Activated T-helper 1 cell treated with anti-CD3 and anti-CD28 coated beads, Interleukin-12 subunit alpha, Interleukin-12 subunit beta, Interleukin-2, Interleukin-4 antibody, amounts not matched to agents 30 ng/mL and 10 ng/mL and 1 ng/mL, durations not matched to agents 14 hours and 24 hours and 36 hours (primary cell): ENCODE results near the gene CDKN2D. TPM values are rescaled to one million over a fixed set of nuclear protein-coding genes. Genes with fewer than 3 reads are reported as not detected.

Source experiments
- DNase-seq: peaks from one replicate; pipeline ENCODE4 v3.0.0; 2021; ENCODE audit warnings: low spot score
- H3K27ac Mint-ChIP-seq: one replicate; pipeline ENCODE4 v1.8.0; 2021; ENCODE audit warnings: mild to moderate bottlenecking, mixed read lengths
- H3K27me3 Mint-ChIP-seq: one replicate; pipeline ENCODE4 v1.8.0; 2022; ENCODE audit warnings: mild to moderate bottlenecking, moderate library complexity, mixed read lengths; ENCODE audit not compliant: insufficient read depth
- H3K36me3 Mint-ChIP-seq: one replicate; pipeline ENCODE4 v1.8.0; 2021; ENCODE audit warnings: low read depth, mixed read lengths
- H3K4me1 Mint-ChIP-seq: one replicate; pipeline ENCODE4 v1.8.0; 2021; ENCODE audit warnings: low read depth, mixed read lengths
- H3K4me3 Mint-ChIP-seq: one replicate; pipeline ENCODE4 v1.8.0; 2021; ENCODE audit warnings: mild to moderate bottlenecking, moderate library complexity, mixed read lengths
- H3K9me3 Mint-ChIP-seq: one replicate; pipeline ENCODE4 v1.8.0; 2021; ENCODE audit warnings: mixed read lengths
- intact Hi-C: fragments of 100-400 bp; cut with micrococcal nuclease; formaldehyde crosslinking; loops from one replicate; pipeline ENCODE4 v1.15.1; 2024
- total RNA-seq: library from RNA; stranded (reverse); gene quantifications from 2 replicates; pipeline ENCODE4 v1.2.3, GENCODE V29; 2022

Gene CDKN2D
- total RNA-seq = 40.1 and 42.1 TPM in 2 replicates

DNA sequence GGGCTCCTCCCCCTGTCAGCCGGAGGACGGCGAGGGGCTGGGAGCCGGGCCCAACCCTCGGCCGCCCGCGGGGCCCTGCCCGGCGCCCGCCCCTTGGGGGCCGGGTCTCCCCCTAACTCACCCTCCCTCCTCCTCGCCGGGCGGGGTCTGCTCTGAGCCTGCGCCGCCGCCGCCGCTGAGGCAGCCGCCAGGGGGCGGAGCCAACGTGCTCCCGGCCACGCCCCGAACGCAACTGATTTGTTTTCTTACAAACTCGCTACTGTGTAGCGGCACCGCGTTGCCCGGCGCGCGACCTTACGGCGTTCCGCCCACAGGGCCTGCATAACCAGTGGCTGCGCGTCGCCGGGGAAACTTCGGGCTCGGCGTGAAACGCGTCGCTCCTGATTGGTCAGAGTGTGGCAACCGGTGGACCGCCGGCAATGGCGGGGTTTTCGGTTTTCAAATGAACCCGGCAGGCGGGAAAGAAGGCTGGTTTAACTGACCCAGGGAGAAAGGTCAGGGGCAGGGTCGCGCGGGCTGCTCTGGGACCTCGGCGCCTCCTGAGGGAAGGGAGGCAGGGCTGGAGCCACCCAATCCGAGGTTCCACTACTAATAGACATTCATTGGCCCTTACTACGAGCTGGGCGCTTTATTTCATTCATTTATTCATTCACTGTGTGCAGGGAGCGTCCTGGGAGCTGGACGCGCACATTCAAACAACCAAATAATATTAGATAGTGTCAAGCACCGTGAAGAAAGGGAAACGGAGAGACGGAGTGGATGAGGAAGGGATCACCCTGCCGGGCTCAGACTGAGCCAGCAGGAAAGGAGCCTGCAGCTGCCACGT is at the start of gene CDKN2D:
CDKN2D (minus strand) TSS at position 154 of the 826 bp plus-strand sequence. CDS start 326 bp downstream, outside the sequence.
- Mint-ChIP-seq H3K27ac (peak within 1 kb of the TSS; percentile 96), H3K27me3 (no peaks in the 10 kb centered on the region), H3K4me1 (peaks cover 39% of the 10 kb centered on the region), H3K9me3 (no peaks in the 10 kb centered on the region), H3K36me3 (peaks cover 17% of the 10 kb centered on the region), H3K4me3 (peak within 1 kb of the TSS; percentile 95)
- intact Hi-C loops = loop anchor here (1.0 to 5.0 kb wide), 11 partner anchors 26 to 528 kb away; partner anchors contain the start of genes ATG4D, CDC37, DNMT1 and ICAM1
- DNase-seq = peak; percentile 100

DNA sequence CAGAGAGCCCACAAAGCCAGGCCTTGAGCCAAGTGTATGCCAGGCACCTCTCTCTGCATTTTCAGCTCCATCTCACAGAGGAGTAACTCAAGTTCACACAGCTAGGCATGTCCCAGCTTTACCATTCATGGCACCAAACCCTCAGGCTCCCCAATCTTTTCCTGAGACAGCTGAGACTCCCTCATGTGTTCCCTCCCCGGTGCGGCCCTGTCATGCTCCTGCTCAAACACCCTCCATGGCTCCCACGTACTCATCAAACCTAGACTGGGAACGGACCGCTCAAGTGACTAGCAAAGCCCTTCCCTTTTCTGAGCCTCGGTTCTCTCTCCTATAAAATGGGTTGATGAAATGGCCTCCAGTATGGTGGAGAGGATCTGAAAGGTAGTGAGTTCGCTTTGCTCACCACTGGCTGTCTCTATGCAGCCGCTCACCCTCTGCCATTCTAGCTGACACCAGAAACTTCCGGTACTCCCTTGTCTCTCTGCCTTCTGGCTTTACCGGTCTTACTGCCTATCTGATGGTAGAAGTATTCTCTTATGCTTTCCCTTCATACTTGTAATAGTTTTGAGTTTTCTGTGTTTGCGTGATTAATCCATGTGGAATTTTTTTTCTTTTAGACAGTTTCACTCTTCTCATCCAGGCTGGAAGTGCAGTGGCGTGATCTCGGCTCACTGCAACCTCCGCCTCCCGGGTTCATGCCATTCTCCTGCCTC is 48.8 kb upstream of the CDKN2D start:
- intact Hi-C loops = no loop called here
- no peak overlapping the region for H3K4me3 Mint-ChIP-seq
- H3K27me3 Mint-ChIP-seq = no peaks in the 10 kb centered on the region
- H3K9me3 Mint-ChIP-seq = no peaks in the 10 kb centered on the region
- peaks cover 10% of the 10 kb centered on the region for H3K36me3 Mint-ChIP-seq
- H3K27ac Mint-ChIP-seq = peak overlapping the region; percentile 10
- peaks cover 20% of the 10 kb centered on the region for H3K4me1 Mint-ChIP-seq
- no peak for DNase-seq

DNA sequence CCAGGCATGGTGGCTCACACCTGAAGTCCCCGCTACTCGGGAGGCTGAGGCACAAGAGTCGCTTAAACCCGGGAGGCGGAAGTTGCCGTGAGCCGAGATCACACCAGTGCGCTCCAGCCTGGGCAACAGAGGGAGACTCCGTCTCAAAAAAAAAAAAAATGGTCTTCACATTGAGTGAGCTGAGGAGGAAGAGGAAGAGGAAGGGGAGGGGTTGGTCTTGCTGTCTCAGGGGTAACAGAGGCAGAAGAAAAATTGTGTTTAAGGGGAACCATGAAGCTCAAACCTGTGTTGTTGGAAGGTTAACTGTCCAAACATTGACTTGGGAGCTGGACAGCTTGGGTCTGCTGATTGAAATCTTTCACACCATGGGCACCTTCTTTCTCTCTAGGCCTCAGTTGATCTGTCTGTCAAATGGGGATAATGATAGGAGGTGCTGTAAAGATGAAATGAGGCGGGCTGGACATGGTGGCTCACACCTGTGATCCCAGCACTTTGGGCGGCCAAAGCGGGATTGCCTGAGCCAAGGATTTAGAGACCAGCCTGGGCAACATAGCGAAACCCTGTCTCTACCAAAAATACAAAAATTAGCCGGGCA is 46.7 kb upstream of the CDKN2D start:
- no peak overlapping the region for H3K27ac Mint-ChIP-seq
- no peak overlapping the region for H3K4me3 Mint-ChIP-seq
- H3K36me3 Mint-ChIP-seq = peaks cover 3% of the 10 kb centered on the region
- peaks cover 6% of the 10 kb centered on the region for H3K4me1 Mint-ChIP-seq
- no peak for DNase-seq
- intact Hi-C loops = no loop called here
- no peaks in the 10 kb centered on the region for H3K9me3 Mint-ChIP-seq
- no peaks in the 10 kb centered on the region for H3K27me3 Mint-ChIP-seq

DNA sequence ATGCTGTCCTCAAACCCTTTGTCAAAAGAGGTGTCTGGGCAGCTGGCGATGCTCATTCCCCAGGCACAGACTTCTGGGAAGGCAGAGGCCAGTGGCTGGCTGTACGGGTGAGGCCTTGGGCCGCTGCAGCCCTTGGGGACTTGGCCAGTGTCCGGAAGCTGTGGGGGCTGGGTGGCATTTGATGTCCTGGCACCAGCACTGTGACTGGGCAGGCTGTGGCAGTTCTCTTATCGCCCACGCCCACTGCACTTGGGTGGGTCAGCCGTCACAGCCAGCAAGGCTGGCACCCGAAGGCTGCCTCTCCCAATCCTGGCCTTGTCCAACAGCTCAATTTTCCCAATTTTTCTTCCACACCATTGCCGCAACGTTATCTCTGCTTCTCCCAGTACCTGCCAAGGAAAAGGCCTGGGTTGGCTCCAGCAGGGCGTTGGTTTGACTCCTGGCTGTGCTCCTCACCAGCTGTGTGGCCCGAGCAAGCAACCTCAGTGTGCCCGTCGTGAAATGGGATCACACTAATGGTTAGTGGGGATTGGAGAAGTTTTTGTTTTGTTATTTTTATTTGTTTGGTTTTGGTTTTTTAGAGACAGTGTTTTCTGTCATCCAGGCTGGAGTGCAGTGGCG is 43.8 kb upstream of the CDKN2D start:
- H3K36me3 Mint-ChIP-seq = peaks cover 2% of the 10 kb centered on the region
- H3K4me1 Mint-ChIP-seq = no peaks in the 10 kb centered on the region
- DNase-seq = no peak
- no peaks in the 10 kb centered on the region for H3K27me3 Mint-ChIP-seq
- intact Hi-C loops = no loop called here
- H3K4me3 Mint-ChIP-seq = no peak overlapping the region
- no peaks in the 10 kb centered on the region for H3K9me3 Mint-ChIP-seq
- H3K27ac Mint-ChIP-seq = no peak overlapping the region

DNA sequence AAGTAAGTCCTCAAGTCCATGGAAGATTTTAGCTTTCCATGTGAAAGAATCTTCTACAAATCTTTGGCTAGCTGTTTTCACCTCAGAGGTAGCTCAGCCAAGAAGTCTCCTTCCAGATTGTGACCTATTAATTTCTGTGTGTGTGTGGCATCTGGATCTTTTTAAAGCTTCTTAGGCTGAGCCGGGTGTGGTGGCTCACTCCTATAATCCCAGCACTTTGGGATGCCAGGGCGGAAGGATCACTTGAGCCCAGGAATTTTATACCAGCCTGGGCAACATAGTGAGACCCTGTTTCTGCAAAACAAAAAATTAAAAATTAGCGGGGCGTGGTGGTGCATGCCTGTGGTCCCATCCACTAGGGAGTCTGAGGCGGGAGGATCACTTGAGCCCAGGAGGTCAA is 43.1 kb upstream of the CDKN2D start:
- H3K27ac Mint-ChIP-seq = no peak overlapping the region
- no peaks in the 10 kb centered on the region for H3K4me1 Mint-ChIP-seq
- peaks cover 2% of the 10 kb centered on the region for H3K36me3 Mint-ChIP-seq
- intact Hi-C loops = no loop called here
- no peaks in the 10 kb centered on the region for H3K9me3 Mint-ChIP-seq
- DNase-seq = no peak
- no peaks in the 10 kb centered on the region for H3K27me3 Mint-ChIP-seq
- no peak overlapping the region for H3K4me3 Mint-ChIP-seq

DNA sequence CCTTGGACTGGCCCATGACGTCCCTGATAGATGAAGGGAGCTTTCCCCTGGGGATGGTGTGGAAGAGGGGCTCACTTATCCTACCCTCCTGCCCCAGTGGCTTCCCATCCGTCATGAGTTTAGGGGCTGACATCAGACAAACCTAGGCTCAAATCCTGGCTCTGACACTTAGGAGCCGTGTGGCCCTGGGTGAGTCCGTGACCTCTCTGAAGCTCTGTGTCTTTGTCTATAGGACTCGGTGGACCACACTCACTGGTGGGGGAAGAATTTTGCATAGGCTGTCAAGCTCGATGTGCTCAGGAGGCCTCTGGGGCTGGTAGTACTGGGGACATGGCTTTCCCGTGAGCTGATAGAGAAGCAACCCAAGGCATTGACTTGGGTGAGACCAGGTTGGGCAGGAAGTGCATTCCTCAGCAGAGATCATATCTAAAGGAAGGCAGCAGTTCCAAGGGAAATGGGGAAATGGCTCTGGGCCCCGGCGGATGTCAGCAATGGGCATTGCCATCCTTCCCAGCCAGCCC is 35.7 kb upstream of the CDKN2D start:
- Mint-ChIP-seq H3K36me3 (peaks cover 8% of the 10 kb centered on the region), H3K4me3 (peak overlapping the region; percentile 99), H3K27ac (peak overlapping the region; percentile 100), H3K27me3 (peaks cover 5% of the 10 kb centered on the region), H3K4me1 (peaks cover 24% of the 10 kb centered on the region), H3K9me3 (no peaks in the 10 kb centered on the region)
- intact Hi-C loops = loop anchor here (1.0 kb wide), 2 partner anchors 23 to 98 kb away; no protein-coding TSS in a partner anchor
- DNase-seq = no peak

DNA sequence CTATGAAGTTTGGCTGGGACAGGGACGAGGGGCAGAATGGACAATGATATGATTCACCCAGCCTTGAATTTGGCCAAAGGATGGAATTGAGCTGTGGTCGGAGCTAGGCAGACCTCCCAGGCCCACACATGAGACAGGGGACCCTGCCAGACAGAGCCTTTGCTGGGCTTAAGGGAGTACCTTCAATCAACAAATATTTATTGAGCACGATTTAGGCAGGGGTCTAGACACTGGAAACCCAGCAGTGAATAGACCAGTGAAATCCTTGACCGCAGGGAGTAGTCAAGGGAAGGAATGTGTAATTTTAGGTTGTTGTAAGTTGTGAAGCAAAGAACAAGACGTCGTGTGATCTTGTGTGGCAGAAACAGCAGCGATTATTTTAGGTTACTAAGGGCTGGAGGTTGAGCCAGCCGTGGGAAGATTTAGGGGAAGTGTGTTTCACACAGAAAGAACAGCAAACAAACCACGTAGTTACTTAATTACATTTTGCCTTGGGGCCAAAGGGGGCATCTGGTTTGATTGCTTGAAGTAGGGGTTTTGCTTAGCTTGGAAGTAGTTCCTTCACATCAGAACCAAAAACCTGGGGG is 35.2 kb upstream of the CDKN2D start:
- Mint-ChIP-seq H3K9me3 (no peaks in the 10 kb centered on the region), H3K27ac (peak overlapping the region; percentile 100), H3K4me3 (peak overlapping the region; percentile 99), H3K27me3 (peaks cover 8% of the 10 kb centered on the region), H3K36me3 (peaks cover 8% of the 10 kb centered on the region), H3K4me1 (peaks cover 24% of the 10 kb centered on the region)
- DNase-seq = no peak
- intact Hi-C loops = loop anchor here (1.0 kb wide), 4 partner anchors 9 to 98 kb away; no protein-coding TSS in a partner anchor

DNA sequence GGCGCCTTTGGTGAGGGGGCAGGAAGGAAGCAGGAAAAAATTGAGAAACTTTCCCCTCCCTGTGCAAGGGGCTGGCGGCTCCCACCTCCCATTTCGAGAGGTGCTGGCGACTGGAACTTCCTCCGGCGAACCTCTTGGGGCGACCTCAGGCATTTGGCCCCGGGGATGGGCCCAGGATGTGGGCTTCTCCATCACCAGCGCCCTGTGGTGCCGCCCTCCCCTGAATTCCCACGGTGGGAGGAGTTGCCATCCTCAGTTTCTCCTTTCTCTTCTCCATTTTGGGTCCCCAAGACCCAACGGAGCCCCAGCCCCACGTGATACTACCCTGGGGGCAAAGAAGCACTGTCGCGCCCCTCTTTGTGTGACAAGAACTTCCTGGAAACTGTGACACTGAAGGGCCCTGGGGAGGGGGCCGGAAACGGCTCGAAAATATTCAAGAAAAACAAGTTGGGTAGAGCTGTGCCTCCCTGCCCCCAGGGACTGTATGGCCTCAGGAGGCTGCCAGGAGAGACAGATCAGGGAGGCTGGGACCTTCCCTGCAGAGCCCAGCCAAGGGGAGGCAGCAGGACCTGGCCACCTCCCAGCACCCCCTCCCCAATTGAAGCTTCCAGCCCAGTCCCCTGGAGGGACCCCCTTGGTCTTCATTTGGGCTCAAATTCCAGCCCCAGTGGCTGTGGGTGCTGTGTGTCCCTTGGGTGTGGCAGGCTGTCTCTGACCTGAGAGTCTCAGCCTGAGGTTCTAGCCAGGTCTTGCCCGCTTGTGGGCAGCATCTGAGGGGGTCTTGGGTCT is 34.5 kb upstream of the CDKN2D start:
- Mint-ChIP-seq H3K4me1 (peaks cover 24% of the 10 kb centered on the region), H3K27me3 (peaks cover 8% of the 10 kb centered on the region), H3K36me3 (peaks cover 8% of the 10 kb centered on the region), H3K9me3 (no peaks in the 10 kb centered on the region), H3K27ac (peak overlapping the region; percentile 100), H3K4me3 (peak overlapping the region; percentile 99)
- DNase-seq = peak; percentile 75
- intact Hi-C loops = loop anchor here (1.0 kb wide), 2 partner anchors 8 to 34 kb away; no protein-coding TSS in a partner anchor

DNA sequence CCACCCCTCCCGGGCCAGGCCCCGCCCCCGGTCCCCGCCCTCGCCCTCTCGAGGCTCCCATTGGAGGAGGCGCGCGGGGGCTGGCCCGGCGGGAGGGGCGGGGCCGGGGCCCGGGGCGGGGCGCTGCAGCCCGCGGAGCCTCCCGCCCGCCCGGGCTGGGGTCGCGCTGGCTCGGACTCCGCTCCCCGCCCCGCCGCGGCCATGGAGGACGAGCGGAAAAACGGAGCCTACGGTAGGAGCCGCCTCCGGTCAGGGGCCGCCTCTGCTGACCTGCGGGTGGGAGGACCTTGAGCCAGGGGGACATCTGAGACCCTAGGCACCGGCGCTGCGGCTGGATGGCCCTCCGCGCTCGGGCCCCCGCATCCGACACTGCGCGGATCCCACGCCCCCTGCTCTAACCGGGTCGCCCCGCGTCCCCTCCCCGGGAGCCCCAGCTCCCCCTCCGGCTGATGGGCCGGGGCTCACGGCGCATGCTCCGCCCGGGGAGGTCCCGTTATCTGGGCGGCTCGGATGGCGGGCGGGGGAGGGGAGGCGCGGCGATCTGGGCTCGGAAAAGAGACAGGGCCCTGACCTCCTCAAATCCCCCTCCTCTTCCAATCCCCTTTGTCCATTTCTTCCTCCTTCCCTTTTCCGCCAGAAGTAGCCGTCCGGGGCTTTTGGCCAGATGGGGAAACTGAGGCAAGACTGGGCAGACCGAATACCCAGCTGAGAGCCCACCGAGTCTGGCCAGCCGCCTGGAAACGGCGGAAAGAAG is 33.7 kb upstream of the CDKN2D start:
- peaks cover 8% of the 10 kb centered on the region for H3K36me3 Mint-ChIP-seq
- intact Hi-C loops = loop anchor here (1.0 kb wide), 6 partner anchors 7 to 195 kb away; partner anchors contain the start of gene ILF3
- H3K4me3 Mint-ChIP-seq = peak overlapping the region; percentile 99
- H3K4me1 Mint-ChIP-seq = peaks cover 24% of the 10 kb centered on the region
- no peaks in the 10 kb centered on the region for H3K9me3 Mint-ChIP-seq
- DNase-seq = peak; percentile 75
- H3K27ac Mint-ChIP-seq = peak overlapping the region; percentile 100
- peaks cover 8% of the 10 kb centered on the region for H3K27me3 Mint-ChIP-seq

DNA sequence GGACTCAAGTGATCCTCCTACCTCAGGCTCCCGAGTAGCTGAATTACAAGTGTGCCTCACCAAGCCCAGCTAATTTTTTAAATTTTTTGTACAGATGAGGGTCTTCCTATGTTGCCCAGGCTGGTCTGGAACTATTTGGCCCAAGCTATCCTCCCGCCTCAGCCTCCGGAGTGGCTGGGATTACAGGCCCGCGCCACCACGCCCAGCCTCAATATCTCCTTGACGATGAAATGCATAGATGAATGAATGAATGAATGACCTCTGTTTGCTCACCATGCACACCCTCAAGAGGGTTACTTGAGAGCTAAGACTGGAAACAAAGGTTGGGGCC is 33.2 kb upstream of the CDKN2D start:
- Mint-ChIP-seq H3K27me3 (peaks cover 8% of the 10 kb centered on the region), H3K4me3 (peak overlapping the region; percentile 84), H3K9me3 (no peaks in the 10 kb centered on the region), H3K36me3 (peaks cover 8% of the 10 kb centered on the region), H3K4me1 (peaks cover 26% of the 10 kb centered on the region), H3K27ac (peak overlapping the region; percentile 76)
- intact Hi-C loops = loop anchor here (1.0 kb wide), 4 partner anchors 52 to 195 kb away; partner anchors contain the start of gene ILF3
- no peak for DNase-seq

DNA sequence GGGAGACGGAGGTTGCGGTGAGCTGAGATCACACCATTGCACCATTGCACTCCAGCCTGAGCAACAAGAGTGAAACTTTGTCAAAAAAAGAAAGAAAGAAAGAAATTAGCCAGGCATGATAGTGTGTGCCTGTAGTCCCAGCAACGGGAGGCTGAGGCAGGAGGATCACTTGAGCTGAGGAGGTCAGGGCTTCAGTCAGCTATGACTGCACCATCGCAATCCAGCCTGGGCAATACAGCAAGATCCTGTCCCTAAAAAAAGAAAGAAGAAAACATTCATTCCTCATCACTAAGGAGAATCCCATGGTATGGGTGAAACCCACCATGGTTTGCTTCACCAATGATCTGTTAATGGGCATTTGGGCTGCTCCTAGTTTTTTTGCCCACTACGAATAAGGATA is 31.4 kb upstream of the CDKN2D start:
- intact Hi-C loops = no loop called here
- Mint-ChIP-seq H3K27me3 (peaks cover 8% of the 10 kb centered on the region), H3K36me3 (peaks cover 8% of the 10 kb centered on the region), H3K4me1 (peaks cover 41% of the 10 kb centered on the region), H3K27ac (no peak overlapping the region), H3K9me3 (no peaks in the 10 kb centered on the region), H3K4me3 (no peak overlapping the region)
- DNase-seq = no peak
